HG02759 (cell line): Measurements from ENCODE around the gene PPM1D.
"Not testable (repeated sequence)": the region's sequence is repeated elsewhere in the genome, so short reads cannot be mapped to it uniquely, and the experiment has no call there.

Experiments
- ATAC-seq: cut with Tn5 transposase; IDR thresholded peaks from one replicate; pipeline ENCODE4 v1.9.1; 2021; ENCODE audit warnings: mild to moderate bottlenecking, moderate library complexity; ENCODE audit not compliant: unreplicated experiment

Gene PPM1D

DNA sequence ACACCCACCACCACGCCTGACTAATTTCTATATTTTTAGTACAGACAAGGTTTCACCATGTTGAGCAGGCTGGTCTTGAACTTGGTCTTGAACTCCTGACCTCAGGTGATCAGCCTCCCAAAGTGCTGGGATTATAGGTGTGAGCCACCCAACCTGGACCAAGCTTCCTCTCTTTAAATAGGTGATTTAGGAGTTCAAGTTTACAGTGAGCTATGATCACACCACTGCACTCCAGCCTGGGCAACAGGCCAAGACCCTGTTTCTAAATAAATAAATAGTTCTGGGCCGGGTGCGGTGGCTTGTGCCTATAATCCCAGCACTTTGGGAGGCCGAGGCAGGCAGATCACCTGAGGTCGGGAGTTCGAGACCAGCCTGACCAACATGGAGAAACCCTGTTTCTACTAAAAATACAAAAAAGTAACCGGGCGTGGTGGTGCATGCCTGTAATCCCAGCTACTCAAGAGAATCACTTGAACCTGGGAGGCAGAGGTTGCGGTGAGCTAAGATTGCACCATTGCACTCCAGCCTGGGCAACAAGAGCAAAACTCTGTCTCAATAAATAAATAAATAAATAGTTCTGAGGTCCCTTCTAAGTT, 6.5 kb upstream of the PPM1D start:
- not testable (repeated sequence) for ATAC-seq

- not testable (repeated sequence) for ATAC-seq
These were observed 5.8 kb upstream of the PPM1D start for GRCh38 chr17:60594170-60594569.

GRCh38 chr17:60594734-60595133, 5.3 kb upstream of the PPM1D start:
- no peak for ATAC-seq

DNA sequence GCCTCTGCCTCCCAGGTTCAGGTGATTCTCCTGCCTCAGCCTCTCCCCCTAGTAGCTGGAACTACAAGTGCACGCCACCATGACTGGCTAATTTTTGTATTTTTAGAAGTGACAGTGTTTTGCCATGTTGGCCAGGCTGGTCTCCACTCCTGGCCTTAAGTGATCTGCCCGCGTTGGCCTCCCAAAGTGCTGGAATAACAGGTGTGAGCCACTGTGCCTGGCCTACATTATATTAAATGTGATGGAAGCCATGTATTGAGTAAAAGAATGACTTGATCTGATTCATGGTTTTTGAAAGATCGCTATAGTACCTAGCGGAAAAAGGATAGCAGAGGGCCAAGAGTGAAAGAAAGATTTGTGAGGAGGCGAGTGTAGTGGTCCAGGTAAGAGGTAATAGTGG, 2.7 kb upstream of the PPM1D start:
- no peak for ATAC-seq

- no peak for ATAC-seq
These were observed 1.8 kb upstream of the PPM1D start for GRCh38 chr17:60598001-60598736.

GRCh38 chr17:60599220-60599619, 773 bp upstream of the PPM1D start:
- no peak for ATAC-seq

GRCh38 chr17:60600490-60601446, 775 bp downstream of the PPM1D start:
- peak; percentile 26 for ATAC-seq

DNA sequence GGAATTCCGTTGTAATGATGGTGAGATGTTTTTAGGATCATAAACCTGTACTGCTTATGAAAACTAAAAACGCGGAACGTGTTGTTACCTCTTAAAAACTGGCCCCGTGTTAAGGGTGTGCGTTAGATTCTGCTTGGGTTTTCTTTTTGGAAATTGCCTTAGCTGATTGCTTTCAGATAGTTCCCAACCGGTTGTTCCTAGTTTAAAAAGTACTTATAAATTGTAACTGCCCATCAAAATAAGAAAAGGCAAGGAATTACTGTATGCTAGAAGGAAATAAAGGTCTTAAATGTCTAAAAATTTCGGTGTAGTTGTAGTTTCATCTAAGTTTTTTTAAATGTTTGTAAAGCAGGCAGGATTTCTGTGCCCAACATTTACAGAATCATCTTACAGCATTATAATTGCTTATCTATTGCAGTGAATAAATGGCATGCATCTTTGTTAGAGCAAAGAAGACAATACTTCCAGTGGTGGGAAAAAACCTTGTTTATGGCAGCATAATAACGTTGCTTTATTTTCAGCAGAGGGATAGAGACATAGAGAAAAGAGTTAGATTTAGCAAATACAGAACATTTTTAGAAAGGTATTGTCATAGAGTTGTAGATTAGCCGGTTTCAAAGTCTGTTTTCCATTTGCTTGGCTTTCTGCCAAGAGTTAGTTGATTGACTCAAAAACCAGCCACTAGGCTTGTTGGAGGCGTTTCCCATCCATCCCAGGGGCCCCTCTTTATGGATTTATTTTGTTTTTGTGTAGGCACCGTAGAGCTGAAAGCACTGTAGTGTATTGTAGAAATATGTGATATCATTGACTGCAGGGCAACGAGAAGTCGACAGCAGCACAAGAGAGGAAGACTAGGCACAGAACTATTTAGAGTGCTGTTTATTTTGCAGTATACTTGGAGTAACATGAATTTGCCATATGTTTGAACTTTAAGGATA, 1.7 kb downstream of the PPM1D start:
- no peak for ATAC-seq

DNA sequence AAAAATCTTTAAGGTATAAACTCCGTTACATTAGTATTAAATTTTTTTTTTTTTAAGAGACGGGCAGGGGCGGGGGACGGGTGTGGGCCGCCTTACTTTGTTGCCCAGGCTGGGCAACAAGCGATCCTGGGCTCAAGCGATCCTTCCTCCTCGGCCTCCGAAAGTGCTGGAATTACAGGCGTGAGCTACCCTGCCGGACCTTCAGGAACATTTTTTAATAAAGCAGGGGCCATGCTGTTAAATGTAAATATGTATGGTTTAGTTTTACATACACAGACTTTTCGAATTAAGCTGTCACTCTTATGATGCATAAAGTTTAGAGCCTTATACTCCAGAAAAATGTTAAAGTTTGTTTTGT, 2.4 kb downstream of the PPM1D start:
- no peak for ATAC-seq

DNA sequence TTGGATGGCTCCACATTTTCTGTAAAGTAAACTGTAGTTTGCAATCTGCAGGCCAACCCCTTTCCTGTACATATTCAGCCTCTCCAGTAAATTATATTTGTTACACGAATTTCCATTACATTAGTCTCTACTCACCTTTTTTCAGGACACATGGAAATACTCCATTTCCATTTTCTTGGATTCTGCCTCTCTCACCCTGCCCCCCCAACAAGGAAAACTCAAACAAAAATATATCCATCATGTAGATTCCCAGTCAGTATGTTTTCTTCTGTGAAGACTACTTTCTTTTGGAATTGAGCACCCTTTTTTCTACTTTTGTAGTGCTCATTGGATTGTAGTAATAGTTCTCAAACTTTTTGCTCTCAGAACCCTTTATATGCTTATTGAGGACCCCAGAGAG, 2.9 kb downstream of the PPM1D start:
- no peak for ATAC-seq

GRCh38 chr17:60603477-60603876, 3.5 kb downstream of the PPM1D start:
- not testable (repeated sequence) for ATAC-seq

GRCh38 chr17:60604686-60605334, 4.8 kb downstream of the PPM1D start:
- no peak for ATAC-seq

DNA sequence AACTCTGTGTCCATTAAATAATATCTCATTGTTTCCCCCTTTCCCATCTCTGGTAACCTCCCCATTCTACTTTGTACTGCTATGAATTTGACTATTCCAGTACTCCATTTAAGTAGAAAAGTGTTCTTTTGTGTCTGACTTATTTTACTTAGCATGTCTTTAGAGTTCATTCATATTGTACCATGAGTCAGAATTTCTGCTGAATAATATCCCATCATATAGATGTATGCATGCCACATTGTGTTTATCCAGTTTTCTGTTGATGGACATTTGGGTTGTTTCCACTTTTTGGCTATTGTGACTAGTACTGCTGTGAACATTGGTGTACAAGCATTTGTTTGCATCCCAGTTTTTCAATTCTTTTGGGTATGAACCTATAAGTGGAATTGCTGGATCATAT, 6.0 kb downstream of the PPM1D start:
- ATAC-seq, result no peak

- ATAC-seq, result no peak
These were observed 10.5 kb downstream of the PPM1D start for GRCh38 chr17:60610473-60610872.

- ATAC-seq, result not testable (repeated sequence)
These were observed 11.3 kb downstream of the PPM1D start for GRCh38 chr17:60611321-60611720.

GRCh38 chr17:60613325-60613724, 13.3 kb downstream of the PPM1D start:
- ATAC-seq, result no peak

- not testable (repeated sequence) for ATAC-seq
These were observed 13.8 kb downstream of the PPM1D start for GRCh38 chr17:60613796-60614195.

- not testable (repeated sequence) for ATAC-seq
These were observed 14.3 kb downstream of the PPM1D start for GRCh38 chr17:60614247-60614646.

DNA sequence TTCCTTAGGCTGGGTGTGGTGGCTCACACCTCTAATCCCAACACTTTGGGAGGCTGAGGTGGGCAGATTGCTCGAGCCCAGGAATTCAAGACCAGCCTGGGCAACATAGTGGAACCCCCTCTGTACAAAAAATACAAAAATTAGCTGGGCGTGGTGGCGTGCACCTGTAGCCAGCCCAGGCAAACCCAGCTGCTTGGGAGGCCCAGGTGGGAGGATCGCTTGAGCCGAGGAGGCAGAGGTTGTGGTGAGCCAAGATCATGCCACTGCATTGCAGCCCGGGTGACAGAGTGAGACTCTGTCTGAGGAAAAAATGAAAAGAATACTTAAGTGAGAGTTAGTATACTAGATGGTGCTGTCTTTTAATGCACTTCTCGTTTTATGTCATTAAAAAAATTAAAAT, 15.1 kb downstream of the PPM1D start:
- no peak for ATAC-seq

DNA sequence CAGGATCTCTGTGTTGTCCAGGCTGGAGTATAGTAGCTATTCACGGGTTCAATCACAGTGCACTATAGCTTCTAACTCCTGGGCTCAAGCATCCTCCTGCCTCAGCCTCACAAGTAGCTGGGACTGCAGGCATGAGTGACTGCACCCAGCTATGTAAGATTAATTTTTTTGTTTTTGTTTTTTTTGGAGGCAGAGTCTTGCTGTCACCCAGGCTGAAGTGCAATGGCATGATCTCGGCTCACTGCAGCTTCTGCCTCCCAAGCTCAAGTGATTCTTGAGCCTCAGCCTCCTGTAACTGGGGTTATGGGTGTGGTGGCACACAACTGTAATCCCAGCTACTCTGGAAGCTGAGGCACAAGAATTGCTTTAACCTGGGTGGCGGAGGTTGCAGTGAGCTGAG, 15.8 kb downstream of the PPM1D start:
- no peak for ATAC-seq
